Uterine smooth muscle cell (primary cell): ENCODE data around the gene HEMGN. TPM values are rescaled to one million over a fixed set of nuclear protein-coding genes. Genes with fewer than 3 reads are reported as not detected.

Source experiments
- total RNA-seq: library from RNA; depleted of rRNA; stranded (reverse); fragments of >200 nt; gene quantifications from 2 replicates; pipeline ENCODE4 v1.2.3, GENCODE V29; 2014

The HEMGN gene
- total RNA-seq: not detected in 2 replicates

GRCh38 chr9:97938081-97938644 lies at the start of gene HEMGN:
HEMGN (minus strand) TSS chr9:97938172; CDS start chr9:97938136, 36 bp downstream.

GRCh38 chr9:97982683-97983588 lies 45.0 kb upstream of the HEMGN start, which contains the start of gene ANP32B:
ANP32B (plus strand) TSS chr9:97983341; CDS start chr9:97983556, 215 bp downstream.

DNA sequence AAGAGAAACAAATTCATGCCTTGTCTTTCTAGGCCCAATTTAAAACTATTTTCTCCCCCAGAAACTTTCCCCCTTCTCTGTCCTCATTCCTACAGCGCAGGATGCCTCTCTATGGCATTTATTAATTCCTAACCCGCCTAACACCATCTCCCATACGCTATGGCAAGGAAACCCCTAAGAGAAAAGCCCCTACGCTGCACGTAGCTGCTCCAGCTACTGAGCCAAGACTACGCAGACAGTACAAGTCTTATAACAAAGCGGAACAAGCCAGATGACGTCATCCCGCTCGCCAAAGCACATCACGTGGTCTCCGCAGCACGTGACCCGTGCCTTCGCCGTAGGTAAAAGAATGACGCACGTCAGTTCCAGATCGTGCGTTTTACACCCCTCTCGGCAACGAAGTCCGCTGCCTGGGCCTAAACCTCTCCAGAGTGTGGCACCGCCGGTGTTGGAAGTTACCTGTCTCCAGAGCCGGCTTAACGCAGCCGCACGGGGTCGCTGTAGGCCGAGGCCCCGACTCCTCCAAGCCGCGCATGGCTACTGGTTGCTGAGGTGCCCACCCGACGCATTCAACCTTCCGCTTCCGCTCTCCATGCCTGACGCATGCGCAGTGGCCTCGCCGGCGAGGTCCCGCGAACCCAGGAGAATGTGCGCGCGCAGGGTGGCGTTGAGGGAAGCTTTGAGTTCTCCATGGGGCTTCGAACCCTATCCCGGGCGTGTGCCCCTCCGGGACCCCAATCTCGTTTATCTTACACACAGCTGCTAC lies 15.8 kb downstream of the HEMGN start, which contains the start of gene TRMO:
Gene TRMO (minus strand): TSS at position 542 of the 766 bp plus-strand sequence. CDS start 7 bp downstream, at position 535.

Other genes starting within 250 kb of the HEMGN start
- gene XPA, start 240.8 kb downstream of the HEMGN start, total RNA-seq: 6.1 and 6.6 TPM in 2 replicates
- gene FOXE1, start 84.9 kb downstream of the HEMGN start, total RNA-seq: not detected in 2 replicates
- 16.5 and 18.8 TPM in 2 replicates for gene TRMO, start 15.7 kb downstream of the HEMGN start, total RNA-seq
- gene ANP32B, start 45.2 kb upstream of the HEMGN start, total RNA-seq: 9.5 and 10.4 TPM in 2 replicates
- gene NANS, start 118.6 kb upstream of the HEMGN start, total RNA-seq: 131 and 154 TPM in 2 replicates
- 7.7 and 12.0 TPM in 2 replicates for gene TRIM14, start 181.1 kb upstream of the HEMGN start, total RNA-seq